ENCODE results near the gene CRTC3.

GRCh38 chr15:90623854-90624253 lies 94.1 kb downstream of the CRTC3 start:
- TF ChIP-seq YY1 (IDR thresholded peaks at IDR 0.05; ENCODE audit: insufficient read depth, insufficient read length) = no peak
- no peak for TF ChIP-seq SUZ12 (IDR thresholded peaks at IDR 0.05; ENCODE audit: extremely low read depth, insufficient read depth, insufficient read length)

All from NT2/D1 (cell line).